ENCODE measurements around the gene CDS2. TPM values are rescaled to one million over a fixed set of nuclear protein-coding genes. Genes with fewer than 3 reads are reported as not detected.
A peak's percentile ranks its signal among the peaks of the same experiment; 100 is the strongest.

Gene CDS2
- total and polyA plus RNA-seq, 4 donors: 9.6 to 31.6 (median 14.4) TPM

DNA sequence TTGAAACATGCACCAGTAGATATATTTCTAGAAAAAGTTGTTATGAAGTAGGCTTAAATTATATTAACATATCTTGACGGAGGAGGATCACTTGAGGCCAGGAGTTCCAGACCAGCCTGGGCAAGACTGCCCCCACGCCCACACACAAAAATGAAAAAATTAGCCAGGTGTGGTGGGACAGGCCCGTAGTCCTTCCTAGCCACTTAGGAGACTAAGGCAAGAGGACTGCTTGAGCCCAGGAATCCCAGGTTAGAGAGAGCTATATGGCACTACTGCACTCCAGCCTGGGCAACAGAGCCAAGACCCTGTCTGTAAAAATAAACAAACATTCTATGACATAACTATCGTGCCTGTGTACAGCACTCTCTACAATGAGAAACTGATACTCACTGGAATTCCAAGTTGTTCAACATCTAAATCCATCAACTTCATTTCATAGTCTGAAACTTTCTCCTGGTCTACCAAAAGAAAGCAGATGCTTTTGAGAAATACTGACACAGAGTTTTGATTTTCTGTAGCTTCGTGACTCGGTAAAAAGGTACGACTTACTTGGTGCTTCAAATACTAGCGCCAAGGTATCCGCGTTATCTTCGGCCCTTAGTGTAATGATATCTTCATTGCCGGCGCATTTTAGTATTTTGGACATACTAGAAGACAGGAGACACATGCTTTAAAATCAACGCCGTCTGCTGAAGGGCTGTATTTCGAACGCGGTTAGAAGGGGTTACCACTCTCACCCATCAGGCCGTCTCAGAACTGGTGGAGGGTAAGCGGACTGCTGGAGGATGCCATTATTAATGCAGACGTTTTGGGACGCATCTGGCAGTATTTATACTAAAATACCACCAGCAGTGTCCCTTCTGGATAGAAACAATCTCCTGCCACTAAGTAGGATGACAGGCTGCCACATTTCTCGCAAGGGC is 8.3 kb upstream of the CDS2 start:
- Histone ChIP-seq H3K4me1 (ENCODE audit: control insufficient read depth in 4 of 4, insufficient read depth in 4 of 4, low read length in 3 of 4) (peaks cover 1 to 19% (median 14%) of the 10 kb centered on the region in 4 donors), H3K9ac (ENCODE audit: low read depth in 1 of 2, low read length in 2 of 2) (peak overlapping the region in 1 of 2 donors; percentile 22), H3K36me3 (ENCODE audit: control insufficient read depth in 4 of 4, insufficient read depth in 3 of 4, low read depth in 1 of 4, low read length in 3 of 4) (peaks cover 1 to 17% (median 14%) of the 10 kb centered on the region in 4 donors), H3K9me3 (ENCODE audit: control insufficient read depth in 4 of 4, low read length in 3 of 4) (no peaks in the 10 kb centered on the region), H3K27ac (ENCODE audit: low read depth in 1 of 2, low read length in 2 of 2) (no peak overlapping the region), H3K4me3 (ENCODE audit: low read depth in 1 of 3, low read length in 3 of 3) (peak overlapping the region; percentile 54 to 93 (median 75)), H3K27me3 (ENCODE audit: control insufficient read depth in 4 of 4, insufficient read depth in 4 of 4, low read length in 3 of 4) (no peaks in the 10 kb centered on the region)
- WGBS: 27% methylated on average over 23 of the region's 23 CpGs
- TF ChIP-seq, protein P1, sequence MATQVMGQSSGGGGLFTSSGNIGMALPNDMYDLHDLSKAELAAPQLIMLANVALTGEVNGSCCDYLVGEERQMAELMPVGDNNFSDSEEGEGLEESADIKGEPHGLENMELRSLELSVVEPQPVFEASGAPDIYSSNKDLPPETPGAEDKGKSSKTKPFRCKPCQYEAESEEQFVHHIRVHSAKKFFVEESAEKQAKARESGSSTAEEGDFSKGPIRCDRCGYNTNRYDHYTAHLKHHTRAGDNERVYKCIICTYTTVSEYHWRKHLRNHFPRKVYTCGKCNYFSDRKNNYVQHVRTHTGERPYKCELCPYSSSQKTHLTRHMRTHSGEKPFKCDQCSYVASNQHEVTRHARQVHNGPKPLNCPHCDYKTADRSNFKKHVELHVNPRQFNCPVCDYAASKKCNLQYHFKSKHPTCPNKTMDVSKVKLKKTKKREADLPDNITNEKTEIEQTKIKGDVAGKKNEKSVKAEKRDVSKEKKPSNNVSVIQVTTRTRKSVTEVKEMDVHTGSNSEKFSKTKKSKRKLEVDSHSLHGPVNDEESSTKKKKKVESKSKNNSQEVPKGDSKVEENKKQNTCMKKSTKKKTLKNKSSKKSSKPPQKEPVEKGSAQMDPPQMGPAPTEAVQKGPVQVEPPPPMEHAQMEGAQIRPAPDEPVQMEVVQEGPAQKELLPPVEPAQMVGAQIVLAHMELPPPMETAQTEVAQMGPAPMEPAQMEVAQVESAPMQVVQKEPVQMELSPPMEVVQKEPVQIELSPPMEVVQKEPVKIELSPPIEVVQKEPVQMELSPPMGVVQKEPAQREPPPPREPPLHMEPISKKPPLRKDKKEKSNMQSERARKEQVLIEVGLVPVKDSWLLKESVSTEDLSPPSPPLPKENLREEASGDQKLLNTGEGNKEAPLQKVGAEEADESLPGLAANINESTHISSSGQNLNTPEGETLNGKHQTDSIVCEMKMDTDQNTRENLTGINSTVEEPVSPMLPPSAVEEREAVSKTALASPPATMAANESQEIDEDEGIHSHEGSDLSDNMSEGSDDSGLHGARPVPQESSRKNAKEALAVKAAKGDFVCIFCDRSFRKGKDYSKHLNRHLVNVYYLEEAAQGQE (IDR thresholded peaks at IDR 0.05): no peak
- TF ChIP-seq, protein P2, sequence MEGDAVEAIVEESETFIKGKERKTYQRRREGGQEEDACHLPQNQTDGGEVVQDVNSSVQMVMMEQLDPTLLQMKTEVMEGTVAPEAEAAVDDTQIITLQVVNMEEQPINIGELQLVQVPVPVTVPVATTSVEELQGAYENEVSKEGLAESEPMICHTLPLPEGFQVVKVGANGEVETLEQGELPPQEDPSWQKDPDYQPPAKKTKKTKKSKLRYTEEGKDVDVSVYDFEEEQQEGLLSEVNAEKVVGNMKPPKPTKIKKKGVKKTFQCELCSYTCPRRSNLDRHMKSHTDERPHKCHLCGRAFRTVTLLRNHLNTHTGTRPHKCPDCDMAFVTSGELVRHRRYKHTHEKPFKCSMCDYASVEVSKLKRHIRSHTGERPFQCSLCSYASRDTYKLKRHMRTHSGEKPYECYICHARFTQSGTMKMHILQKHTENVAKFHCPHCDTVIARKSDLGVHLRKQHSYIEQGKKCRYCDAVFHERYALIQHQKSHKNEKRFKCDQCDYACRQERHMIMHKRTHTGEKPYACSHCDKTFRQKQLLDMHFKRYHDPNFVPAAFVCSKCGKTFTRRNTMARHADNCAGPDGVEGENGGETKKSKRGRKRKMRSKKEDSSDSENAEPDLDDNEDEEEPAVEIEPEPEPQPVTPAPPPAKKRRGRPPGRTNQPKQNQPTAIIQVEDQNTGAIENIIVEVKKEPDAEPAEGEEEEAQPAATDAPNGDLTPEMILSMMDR (IDR thresholded peaks at IDR 0.05; ENCODE audit: low read depth, low read length, missing input control): no peak
- no peak for TF ChIP-seq HNF4A (conservative IDR thresholded peaks at IDR 0.05)
- TF ChIP-seq, protein P3, sequence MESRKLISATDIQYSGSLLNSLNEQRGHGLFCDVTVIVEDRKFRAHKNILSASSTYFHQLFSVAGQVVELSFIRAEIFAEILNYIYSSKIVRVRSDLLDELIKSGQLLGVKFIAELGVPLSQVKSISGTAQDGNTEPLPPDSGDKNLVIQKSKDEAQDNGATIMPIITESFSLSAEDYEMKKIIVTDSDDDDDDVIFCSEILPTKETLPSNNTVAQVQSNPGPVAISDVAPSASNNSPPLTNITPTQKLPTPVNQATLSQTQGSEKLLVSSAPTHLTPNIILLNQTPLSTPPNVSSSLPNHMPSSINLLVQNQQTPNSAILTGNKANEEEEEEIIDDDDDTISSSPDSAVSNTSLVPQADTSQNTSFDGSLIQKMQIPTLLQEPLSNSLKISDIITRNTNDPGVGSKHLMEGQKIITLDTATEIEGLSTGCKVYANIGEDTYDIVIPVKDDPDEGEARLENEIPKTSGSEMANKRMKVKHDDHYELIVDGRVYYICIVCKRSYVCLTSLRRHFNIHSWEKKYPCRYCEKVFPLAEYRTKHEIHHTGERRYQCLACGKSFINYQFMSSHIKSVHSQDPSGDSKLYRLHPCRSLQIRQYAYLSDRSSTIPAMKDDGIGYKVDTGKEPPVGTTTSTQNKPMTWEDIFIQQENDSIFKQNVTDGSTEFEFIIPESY (IDR thresholded peaks at IDR 0.05): no peak
- no peak for TF ChIP-seq SP1 (IDR thresholded peaks at IDR 0.05)
- TF ChIP-seq HNF4G (IDR thresholded peaks at IDR 0.05): no peak
- no peak for TF ChIP-seq RAD21 (IDR thresholded peaks at IDR 0.05)
- no peak for TF ChIP-seq FOXA2 (IDR thresholded peaks at IDR 0.05)
- DNase-seq (ENCODE audit: low spot score): no peak

DNA sequence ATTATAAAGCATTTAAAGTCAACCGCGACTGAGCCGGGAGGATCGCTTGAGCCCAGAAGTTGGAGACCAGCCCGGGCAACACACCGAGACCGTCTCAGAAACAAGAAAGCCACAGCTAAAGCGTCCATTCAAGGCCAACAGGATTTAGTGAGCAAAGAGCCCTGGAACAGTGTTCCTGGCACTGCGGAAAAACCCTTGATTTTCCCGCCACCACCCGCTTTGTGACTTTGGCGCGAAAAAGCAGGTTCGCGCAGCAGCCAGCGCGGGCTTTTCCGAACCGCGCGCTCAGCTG is 7.7 kb upstream of the CDS2 start:
- under 1% methylated on average over 21 of the region's 21 CpGs for WGBS
- peak; percentile 35 for TF ChIP-seq SP1 (IDR thresholded peaks at IDR 0.05)
- TF ChIP-seq, protein P2 (IDR thresholded peaks at IDR 0.05; ENCODE audit: low read depth, low read length, missing input control): no peak
- H3K4me3 ChIP-seq (ENCODE audit: low read depth in 1 of 3, low read length in 3 of 3): peak overlapping the region; percentile 54 to 93 (median 75)
- H3K4me1 ChIP-seq (ENCODE audit: control insufficient read depth in 4 of 4, insufficient read depth in 4 of 4, low read length in 3 of 4): peaks cover 1 to 16% (median 10%) of the 10 kb centered on the region in 4 donors
- peaks cover 1 to 17% (median 14%) of the 10 kb centered on the region in 4 donors for H3K36me3 ChIP-seq (ENCODE audit: control insufficient read depth in 4 of 4, insufficient read depth in 3 of 4, low read depth in 1 of 4, low read length in 3 of 4)
- H3K9ac ChIP-seq (ENCODE audit: low read depth in 1 of 2, low read length in 2 of 2): peak overlapping the region in 1 of 2 donors; percentile 22
- no peaks in the 10 kb centered on the region for H3K27me3 ChIP-seq (ENCODE audit: control insufficient read depth in 4 of 4, insufficient read depth in 4 of 4, low read length in 3 of 4)
- DNase-seq (ENCODE audit: low spot score): no peak
- H3K27ac ChIP-seq (ENCODE audit: low read depth in 1 of 2, low read length in 2 of 2): peak overlapping the region in 1 of 2 donors; percentile 93
- H3K9me3 ChIP-seq (ENCODE audit: control insufficient read depth in 4 of 4, low read length in 3 of 4): no peaks in the 10 kb centered on the region
